SH-SY5Y (cell line): ENCODE data around the gene SLC38A6.

Experiments used
- GATA2 ChIP-seq: IDR thresholded peaks from 2 replicates; pipeline ENCODE4 v1.6.1; 2011; ENCODE audit warnings: mild to moderate bottlenecking, low read depth, low read length
- GATA3 ChIP-seq: IDR thresholded peaks from 2 replicates; pipeline ENCODE4 v1.6.1; 2011; ENCODE audit warnings: low read depth, mild to moderate bottlenecking, low read length, moderate library complexity

SLC38A6 gene

DNA sequence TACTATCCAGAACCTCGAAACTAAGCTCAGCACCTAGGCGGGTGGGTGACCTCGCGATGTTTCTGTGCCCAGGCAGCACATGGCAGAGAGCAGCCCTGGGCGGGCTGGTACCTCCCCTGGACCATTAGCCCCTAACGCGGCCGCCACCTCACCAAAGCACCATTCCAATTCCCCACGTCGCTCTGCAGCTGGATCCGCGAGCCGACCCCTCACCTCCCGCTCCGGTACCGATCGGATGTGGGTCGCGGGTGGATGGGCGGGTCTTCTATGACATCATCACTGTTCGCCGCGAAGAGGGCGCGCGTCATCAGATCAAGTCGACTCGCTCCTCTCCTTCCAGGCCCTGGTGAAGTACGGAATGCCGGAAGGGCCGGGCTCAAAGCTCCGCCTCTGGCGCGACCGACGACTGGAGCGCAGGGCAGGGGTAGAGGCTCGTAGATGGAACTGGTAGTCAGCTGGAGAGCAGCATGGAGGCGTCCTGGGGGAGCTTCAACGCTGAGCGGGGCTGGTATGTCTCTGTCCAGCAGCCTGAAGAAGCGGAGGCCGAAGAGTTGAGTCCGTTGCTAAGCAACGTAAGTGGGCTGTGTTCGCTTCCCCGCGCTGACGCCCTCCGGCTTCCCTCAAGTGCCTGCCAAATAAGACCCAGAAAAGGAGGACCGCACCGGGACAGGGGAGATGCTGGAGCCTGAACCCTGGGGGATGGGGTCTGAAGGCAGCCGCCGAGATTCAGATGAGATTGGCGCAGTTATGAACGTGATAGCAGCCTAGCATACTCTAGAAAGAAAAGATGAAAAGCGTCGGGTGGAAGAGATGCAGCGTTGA is at the start of gene SLC38A6, which contains the start of gene TRMT5:
TSS of gene SLC38A6 (plus strand) at position 435 of the 822 bp plus-strand sequence. CDS start at position 468, 33 bp downstream.
TSS of gene TRMT5 (minus strand) at position 269 of the 822 bp plus-strand sequence. CDS start at position 163, 106 bp downstream.
- TF ChIP-seq GATA2 (no peak), GATA3 (no peak)

DNA sequence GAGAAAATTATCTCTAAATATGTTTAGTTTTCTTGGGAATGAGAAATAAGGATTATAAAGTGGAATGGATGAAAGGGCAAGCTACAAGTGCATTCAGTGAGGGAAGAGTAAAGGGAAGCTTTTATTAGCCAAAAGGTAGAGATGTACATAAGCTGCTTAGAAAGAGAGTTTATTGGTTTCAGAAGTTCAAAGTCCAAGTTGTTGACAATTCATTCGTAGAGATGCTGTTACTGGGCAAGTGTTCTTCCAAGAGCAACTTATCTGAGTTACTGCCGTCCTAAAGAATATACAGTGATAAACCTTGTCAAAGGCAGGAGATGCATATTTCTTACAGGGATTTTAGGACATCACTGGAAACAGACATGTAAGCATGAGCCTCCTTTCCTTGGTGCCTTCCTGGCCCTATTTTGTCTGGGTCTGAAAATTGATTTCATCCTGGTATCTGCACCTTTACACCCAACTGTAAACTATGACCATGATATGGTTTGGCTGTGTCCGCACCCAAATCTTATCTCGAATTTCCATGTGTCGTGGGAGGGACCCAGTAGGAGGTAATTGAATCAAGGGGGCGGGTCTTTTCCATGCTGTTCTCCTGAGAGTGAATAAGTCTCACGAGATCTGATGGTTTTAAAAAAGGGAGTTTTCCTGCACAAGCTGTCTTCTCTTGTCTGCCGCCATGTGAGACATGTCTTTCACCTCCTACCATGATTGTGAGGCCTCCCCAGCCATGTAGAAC is 47.0 kb upstream of the SLC38A6 start:
- TF ChIP-seq GATA2 = no peak
- TF ChIP-seq GATA3 = no peak

GRCh38 chr14:60935319-60935718 is 45.7 kb upstream of the SLC38A6 start:
- TF ChIP-seq GATA2 (no peak), GATA3 (no peak)

DNA sequence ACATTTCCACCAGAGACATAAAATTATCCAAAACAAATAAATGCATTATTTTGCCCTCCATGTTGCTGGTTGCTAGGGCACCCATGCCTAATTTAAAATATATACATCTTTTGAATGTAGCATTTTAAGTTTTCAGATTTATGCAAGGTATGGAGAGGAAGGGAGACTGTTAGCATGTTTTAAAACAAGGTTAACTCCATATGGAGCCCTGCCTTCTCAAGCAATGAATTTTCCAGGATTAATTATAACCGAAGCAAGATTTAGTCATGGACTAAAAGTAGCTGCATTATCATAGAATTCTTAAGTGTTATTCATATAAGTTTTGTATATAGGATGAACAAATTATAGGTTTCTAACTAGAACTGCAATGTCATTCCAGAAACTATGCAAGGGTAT is 37.4 kb upstream of the SLC38A6 start:
- TF ChIP-seq GATA3 (no peak), GATA2 (no peak)

- TF ChIP-seq GATA2 = no peak
- TF ChIP-seq GATA3 = no peak
Measured at GRCh38 chr14:60944204-60944603, 36.8 kb upstream of the SLC38A6 start.

DNA sequence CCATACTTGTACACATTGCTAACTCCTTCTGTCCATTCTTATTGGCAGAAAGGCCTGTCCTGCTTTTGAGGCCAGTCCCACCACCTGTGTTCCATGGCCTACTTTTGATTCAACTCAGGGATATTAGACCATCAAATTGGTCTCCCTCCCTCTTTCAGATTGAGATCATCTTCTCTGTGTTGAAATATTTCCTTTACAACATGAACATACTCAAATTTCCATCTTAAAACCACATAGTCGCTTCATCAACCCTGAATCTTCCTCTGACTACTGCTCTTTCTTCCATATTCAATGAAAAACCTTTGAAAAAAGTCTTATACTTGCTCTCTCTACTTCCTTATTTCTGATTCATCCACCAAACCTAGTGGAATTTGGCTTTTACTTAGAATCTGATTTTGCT is 35.1 kb upstream of the SLC38A6 start:
- TF ChIP-seq GATA2 = no peak
- no peak for TF ChIP-seq GATA3

DNA sequence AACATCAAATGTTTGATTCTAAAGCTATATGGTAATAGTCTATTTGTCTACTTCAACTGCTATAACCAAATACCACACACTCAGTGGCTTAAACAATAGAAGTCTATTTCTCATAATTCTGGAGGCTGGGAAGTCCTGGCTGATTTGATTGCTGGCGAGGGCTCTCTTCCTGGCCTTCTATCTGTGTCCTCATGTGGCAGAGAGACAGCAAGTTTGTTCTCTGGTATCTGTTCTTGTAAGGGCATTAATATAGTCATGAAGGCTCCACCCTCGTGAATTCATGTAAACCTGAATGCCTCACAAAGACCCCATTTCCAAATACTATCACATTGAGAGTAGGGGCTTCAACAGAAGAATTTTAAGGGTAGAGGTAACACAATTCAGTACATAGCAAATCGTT is 34.3 kb upstream of the SLC38A6 start:
- TF ChIP-seq GATA3 = no peak
- TF ChIP-seq GATA2 = no peak

- no peak for TF ChIP-seq GATA2
- no peak for TF ChIP-seq GATA3
Measured at GRCh38 chr14:60951776-60952435, 29.1 kb upstream of the SLC38A6 start.

GRCh38 chr14:60956202-60956601 is 24.8 kb upstream of the SLC38A6 start:
- TF ChIP-seq GATA3 (no peak), GATA2 (no peak)

GRCh38 chr14:60956632-60957031 is 24.4 kb upstream of the SLC38A6 start:
- TF ChIP-seq GATA2 (no peak), GATA3 (no peak)

GRCh38 chr14:60958146-60958545 is 22.9 kb upstream of the SLC38A6 start:
- no peak for TF ChIP-seq GATA3
- TF ChIP-seq GATA2 = no peak

DNA sequence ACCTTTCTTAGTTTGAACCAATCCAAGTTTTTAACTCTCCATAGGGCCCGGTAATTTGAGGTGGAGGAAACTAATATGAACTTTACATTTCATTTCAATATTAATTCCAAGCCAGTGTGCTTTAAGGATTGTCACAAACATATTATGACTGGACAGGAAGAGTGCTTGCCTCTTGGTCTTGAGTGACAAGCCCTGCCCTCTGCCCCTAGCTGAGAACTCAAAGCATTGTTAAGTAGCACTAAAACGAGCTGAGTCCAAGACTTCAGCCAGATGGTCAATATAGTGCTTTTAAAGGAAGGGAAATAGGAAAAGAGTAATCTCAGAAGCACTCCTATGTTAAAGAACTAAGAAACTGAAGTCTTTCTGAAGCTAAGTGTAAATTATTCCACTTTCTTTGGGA is 17.3 kb upstream of the SLC38A6 start:
- TF ChIP-seq GATA2 (no peak), GATA3 (no peak)

DNA sequence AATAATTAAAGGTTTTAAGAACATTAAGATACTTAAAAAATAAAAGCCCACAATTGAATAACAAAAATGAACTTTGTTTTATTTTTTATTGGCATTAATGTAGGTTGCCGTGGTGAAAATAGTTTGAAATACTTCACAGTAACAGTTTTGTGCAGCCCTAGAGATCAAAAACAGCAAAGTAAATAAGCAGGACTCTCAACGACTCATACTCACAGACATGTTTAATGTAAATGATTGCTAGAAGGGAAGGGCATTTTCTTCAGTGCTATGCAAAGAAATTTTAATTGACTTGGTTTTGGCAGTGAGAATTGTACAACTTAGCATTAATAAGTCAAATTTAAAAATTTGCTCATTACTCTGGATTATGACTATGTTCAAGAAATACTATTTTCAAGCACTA is 16.1 kb upstream of the SLC38A6 start:
- TF ChIP-seq GATA2 (no peak), GATA3 (no peak)

- no peak for TF ChIP-seq GATA3
- no peak for TF ChIP-seq GATA2
Measured at GRCh38 chr14:60965402-60965801, 15.6 kb upstream of the SLC38A6 start.
